Measurements from ENCODE around the gene PGRMC1. TPM values are rescaled to one million over a fixed set of nuclear protein-coding genes. Genes with fewer than 3 reads are reported as not detected.
A peak's percentile ranks its signal among the peaks of the same experiment; 100 is the strongest.
"Not testable (repeated sequence)": the region's sequence is repeated elsewhere in the genome, so short reads cannot be mapped to it uniquely, and the experiment has no call there.

The PGRMC1 gene
- total RNA-seq, 1 donor from 2014 or later, result 131 TPM

GRCh38 chrX:119229253-119229615, 6.9 kb upstream of the PGRMC1 start:
- no peak for DNase-seq (ENCODE audit: low spot score)
- intact Hi-C loops (cut with DNase I), result no loop called here
- no peak for ATAC-seq

- intact Hi-C loops (cut with DNase I), result no loop called here
- no peak for ATAC-seq
- no peak for DNase-seq (ENCODE audit: low spot score)
These were observed 5.2 kb upstream of the PGRMC1 start for GRCh38 chrX:119230850-119231249.

- no peak for DNase-seq (ENCODE audit: low spot score)
- intact Hi-C loops (cut with DNase I), result no loop called here
- ATAC-seq, result no peak
These were observed 4.1 kb upstream of the PGRMC1 start for GRCh38 chrX:119231936-119232445.

GRCh38 chrX:119235051-119235511, 1.0 kb upstream of the PGRMC1 start:
- DNase-seq (ENCODE audit: low spot score), result no peak
- intact Hi-C loops (cut with DNase I), result no loop called here
- ATAC-seq, result peak; percentile 48

GRCh38 chrX:119236623-119237561, 807 bp downstream of the PGRMC1 start:
- ATAC-seq (peak; percentile 50), DNase-seq (ENCODE audit: low spot score) (peak; percentile 65)
- intact Hi-C loops (cut with DNase I), result no loop called here

GRCh38 chrX:119237562-119237942, 1.5 kb downstream of the PGRMC1 start:
- DNase-seq (ENCODE audit: low spot score) (no peak), ATAC-seq (no peak)
- intact Hi-C loops (cut with DNase I), result no loop called here

- ATAC-seq, result no peak
- no peak for DNase-seq (ENCODE audit: low spot score)
- intact Hi-C loops (cut with DNase I), result no loop called here
These were observed 2.5 kb downstream of the PGRMC1 start for GRCh38 chrX:119238557-119238956.

GRCh38 chrX:119240356-119240755, 4.3 kb downstream of the PGRMC1 start:
- intact Hi-C loops (cut with DNase I), result no loop called here
- ATAC-seq (peak; percentile 53), DNase-seq (ENCODE audit: low spot score) (no peak)

- ATAC-seq, result no peak
- intact Hi-C loops (cut with DNase I), result no loop called here
- DNase-seq (ENCODE audit: low spot score), result no peak
These were observed 11.6 kb downstream of the PGRMC1 start for GRCh38 chrX:119247702-119248101.

GRCh38 chrX:119249891-119250290, 13.8 kb downstream of the PGRMC1 start:
- no peak for ATAC-seq
- no peak for DNase-seq (ENCODE audit: low spot score)
- intact Hi-C loops (cut with DNase I), result no loop called here

GRCh38 chrX:119251386-119251785, 15.3 kb downstream of the PGRMC1 start:
- ATAC-seq, result no peak

GRCh38 chrX:119252716-119253115, 16.6 kb downstream of the PGRMC1 start:
- intact Hi-C loops (cut with DNase I), result no loop called here
- DNase-seq (ENCODE audit: low spot score) (no peak), ATAC-seq (no peak)

More at GRCh38 chrX:119251386-119251785, 15.3 kb downstream of the PGRMC1 start:
- DNase-seq (ENCODE audit: low spot score), result no peak
- intact Hi-C loops (cut with DNase I), result no loop called here

- DNase-seq (ENCODE audit: low spot score) (no peak), ATAC-seq (no peak)
- intact Hi-C loops (cut with DNase I), result no loop called here
These were observed 30.4 kb downstream of the PGRMC1 start for GRCh38 chrX:119266364-119266995.

- intact Hi-C loops (cut with DNase I); ATAC-seq; DNase-seq (ENCODE audit: low spot score): not testable (repeated sequence)
These were observed 31.0 kb downstream of the PGRMC1 start for GRCh38 chrX:119267115-119267514.

GRCh38 chrX:119272882-119273419, 36.9 kb downstream of the PGRMC1 start:
- ATAC-seq (no peak), DNase-seq (ENCODE audit: low spot score) (no peak)
- intact Hi-C loops (cut with DNase I), result no loop called here

- intact Hi-C loops (cut with DNase I), result no loop called here
- peak; percentile 61 for ATAC-seq
- DNase-seq (ENCODE audit: low spot score), result peak; percentile 60
These were observed 37.5 kb downstream of the PGRMC1 start for GRCh38 chrX:119273420-119274192.

- ATAC-seq; intact Hi-C loops (cut with DNase I): not testable (repeated sequence)
These were observed 46.3 kb downstream of the PGRMC1 start for GRCh38 chrX:119282347-119282746.

GRCh38 chrX:119288890-119289393, 52.9 kb downstream of the PGRMC1 start:
- ATAC-seq (no peak), DNase-seq (ENCODE audit: low spot score) (no peak)
- intact Hi-C loops (cut with DNase I), result no loop called here

More at GRCh38 chrX:119282347-119282746, 46.3 kb downstream of the PGRMC1 start:
- DNase-seq (ENCODE audit: low spot score), result not testable (repeated sequence)

- intact Hi-C loops (cut with DNase I), result no loop called here
- ATAC-seq, result no peak
- no peak for DNase-seq (ENCODE audit: low spot score)
These were observed 54.4 kb downstream of the PGRMC1 start for GRCh38 chrX:119290476-119290875.
